K562 (cell line): ENCODE data around the gene YBX1. TPM values are rescaled to one million over a fixed set of nuclear protein-coding genes. Genes with fewer than 3 reads are reported as not detected.
"Not testable (repeated sequence)": the region's sequence is repeated elsewhere in the genome, so short reads cannot be mapped to it uniquely, and the experiment has no call there.

Experiments used
- ATAC-seq: fragments of 200-7000 bp; cut with Tn5 transposase; 3 replicates; pipeline ENCODE4 v1.9.1; 2020; ENCODE audit warnings: moderate library complexity
- BruUV-seq: library from RNA; stranded (reverse); fragments of 400-500 nt; replicated peaks from 2 replicates; lab custom pipeline; 2021; lab: Mats Ljungman, UMichigan
- CTCF ChIA-PET: fragments of 300-600 bp; formaldehyde crosslinking; extraction: SDS; loops from one replicate; lab custom pipeline; 2021; ENCODE audit warnings: low intra/inter-chr PET ratio; lab: Yijun Ruan, JAX
- POLR2A ChIA-PET: fragments of 300-600, 350-650 bp; sonication (Branson Sonifier 250); formaldehyde crosslinking; extraction: SDS; loops from one replicate; lab custom pipeline; 2021; ENCODE audit warnings: antibody characterized with exemption, inconsistent platforms; lab: Yijun Ruan, JAX
- DNase-seq, 4 experiments: peaks; one replicate each; pipeline versions ENCODE4 v3.0.0 to v3.0.0-alpha.2; 2011 to 2018; ENCODE audit warnings: low spot score in 3 of 4, mixed read lengths in 3 of 4; ENCODE audit errors: extremely low read depth in 1 of 4
- FAIRE-seq: peaks from 2 replicates; lab custom pipeline; 2011; peaks lifted over from hg19 to GRCh38; lab: Jason Lieb, UNC
- H2AFZ ChIP-seq: 2 replicates; pipeline ENCODE4 v1.6.0; 2011; ENCODE audit warnings: low read depth, low read length, control low read depth, inconsistent platforms
- H3K27ac ChIP-seq: fragments of 200-600 bp; 3 replicates; pipeline ENCODE4 v1.8.0; 2011; ENCODE audit warnings: low read depth, mild to moderate bottlenecking, control low read depth, inconsistent platforms, low read length, moderate library complexity, mixed read lengths; ENCODE audit errors: extremely low read depth
- H3K27me3 ChIP-seq, 2 experiments: fragments of 300-600 bp in 1 of 2; 2 replicates in 1 of 2; 3 replicates in 1 of 2; pipeline versions ENCODE4 v1.6.0 to v1.8.0; 2011; ENCODE audit warnings: inconsistent platforms in 2 of 2, low read length in 2 of 2, mild to moderate bottlenecking in 1 of 2, mixed read lengths in 1 of 2, moderate library complexity in 1 of 2; ENCODE audit not compliant: control insufficient read depth in 2 of 2, insufficient read depth in 2 of 2
- H3K36me3 ChIP-seq: fragments of 300-600 bp; 3 replicates; pipeline ENCODE4 v1.8.0; 2011; ENCODE audit warnings: mild to moderate bottlenecking, low read length, inconsistent platforms; ENCODE audit not compliant: control insufficient read depth, insufficient read depth
- H3K4me1 ChIP-seq, 2 experiments: fragments of 200-600 bp in 1 of 2; replicated peaks in 1 of 2; 2 replicates in 1 of 2; 3 replicates in 1 of 2; pipeline versions ENCODE4 v1.5.1 to v1.8.0; 2011; ENCODE audit warnings: inconsistent platforms in 2 of 2, low read length in 2 of 2, mild to moderate bottlenecking in 1 of 2, mixed read lengths in 1 of 2, moderate library complexity in 1 of 2; ENCODE audit not compliant: control insufficient read depth in 2 of 2, insufficient read depth in 2 of 2
- H3K4me2 ChIP-seq: 2 replicates; pipeline ENCODE4 v1.6.1; 2011; ENCODE audit warnings: low read length, control low read depth, inconsistent platforms, mixed read lengths; ENCODE audit not compliant: insufficient read depth
- H3K4me3 ChIP-seq: fragments of 200-600 bp; sonication (generic), shearing (Covaris generic); 2 replicates; pipeline ENCODE4 v1.5.1; 2016; ENCODE audit warnings: control low read depth, inconsistent platforms
- H3K79me2 ChIP-seq: fragments of 200-600 bp; 3 replicates; pipeline ENCODE4 v1.8.0; 2011; ENCODE audit warnings: low read length, inconsistent platforms; ENCODE audit not compliant: control insufficient read depth, insufficient read depth
- H3K9ac ChIP-seq, 2 experiments: 2 replicates each; pipeline versions ENCODE4 v1.6.0 to v1.6.1; 2011; ENCODE audit warnings: low read depth in 2 of 2, low read length in 2 of 2, control low read depth in 1 of 2, inconsistent platforms in 1 of 2, mild to moderate bottlenecking in 1 of 2, mixed read lengths in 1 of 2; ENCODE audit not compliant: insufficient read depth in 1 of 2
- H3K9me1 ChIP-seq: one replicate; pipeline ENCODE4 v1.6.0; 2011; ENCODE audit warnings: inconsistent platforms, mild to moderate bottlenecking, low read length, moderate library complexity; ENCODE audit not compliant: control insufficient read depth, insufficient read depth
- H3K9me3 ChIP-seq: replicated peaks from 2 replicates; pipeline ENCODE4 v1.5.1; 2011; ENCODE audit warnings: low read depth, low read length, inconsistent platforms; ENCODE audit not compliant: control insufficient read depth, insufficient read depth
- H4K20me1 ChIP-seq: replicated peaks from 2 replicates; pipeline ENCODE4 v1.6.1; 2011; ENCODE audit warnings: low read length, inconsistent platforms, mixed read lengths; ENCODE audit not compliant: control insufficient read depth, insufficient read depth
- EGR1 ChIP-seq: fragments of 450-650 bp; conservative IDR thresholded peaks from 2 replicates; pipeline ENCODE4 v1.6.1; 2017; ENCODE audit warnings: mild to moderate bottlenecking
- NCOA4 ChIP-seq: fragments of 450-650 bp; IDR thresholded peaks from 2 replicates; pipeline ENCODE4 v1.6.1; 2018; ENCODE audit warnings: mild to moderate bottlenecking; ENCODE audit not compliant: partially characterized antibody
- ZNF121 ChIP-seq: sonication (generic); formaldehyde crosslinking; conservative IDR thresholded peaks from 2 replicates; pipeline ENCODE4 v1.8.0; 2022; ENCODE audit warnings: missing genetic modification reagents
- WGBS: fragments of 100-300 bp; shearing (Covaris generic); methylation state at CpG from one replicate; pipeline ENCODE4 v1.1.6; 2016; ENCODE audit warnings: low coverage, mixed read lengths; ENCODE audit not compliant: insufficient coverage; ENCODE audit errors: missing lambda C conversion rate; 5-methylcytosine and 5-hydroxymethylcytosine counted together
- in situ Hi-C: fragments of 300-500 bp; cut with MboI; formaldehyde crosslinking; loops from 4 replicates; pipeline ENCODE4 v1.15.0; 2018; ENCODE audit warnings: inconsistent platforms, mixed read lengths
- intact Hi-C: fragments of 100-400 bp; cut with micrococcal nuclease; formaldehyde crosslinking; loops from 2 replicates; pipeline ENCODE4 v1.14.2; 2022
- polyA plus RNA-seq, 8 experiments: library from polyadenylated mRNA; depleted of rRNA in 4 of 8; stranded (reverse) in 5 of 8; unstranded in 3 of 8; fragments of >200 nt; fragmentation: Nextera tagmentation in 2 of 8; fragmentation: Illumina TruSeq in 1 of 8; extraction: Ambion mirVana in 2 of 8; extraction: Trizol in 1 of 8; gene quantifications; 2 replicates each; pipeline versions ENCODE4 v1.2.1 to v1.2.3, GENCODE V29; 2011 to 2014; ENCODE audit warnings: inconsistent platforms in 1 of 8, missing spikeins in 1 of 8
- total RNA-seq, 7 experiments: library from RNA; depleted of rRNA in 6 of 7; stranded (reverse); fragments of >200 nt in 6 of 7; fragmentation: Illumina TruSeq in 2 of 7; extraction: Trizol in 2 of 7; gene quantifications; 2 replicates each; pipeline versions ENCODE4 v1.2.1 to v1.2.3, GENCODE V29; 2011 to 2021; ENCODE audit warnings: low replicate concordance in 1 of 7

The YBX1 gene
- total and polyA plus RNA-seq, 9 of the 15 experiments (the other 6 are each of a cell fraction or from before 2014, with no cell fraction given), result 363 to 1,955 (median 1,216) TPM

GRCh38 chr1:42723511-42723910 is 41.3 kb downstream of the YBX1 start:
- H3K9me1 ChIP-seq, result no peaks in the 10 kb centered on the region
- intact Hi-C loops, result no loop called here
- no peak overlapping the region for H3K4me2 ChIP-seq
- in situ Hi-C loops, result no loop called here
- H3K79me2 ChIP-seq, result no peaks in the 10 kb centered on the region
- no peak for ATAC-seq
- 28% methylated on average over 6 of the region's 6 CpGs for WGBS
- no peak for DNase-seq
- no peaks in the 10 kb centered on the region for H3K36me3 ChIP-seq
- CTCF ChIA-PET, result no interaction called here
- H3K9me3 ChIP-seq, result no peaks in the 10 kb centered on the region
- no peak overlapping the region for H3K9ac ChIP-seq
- H4K20me1 ChIP-seq, result no peaks in the 10 kb centered on the region
- no peaks in the 10 kb centered on the region for H3K27me3 ChIP-seq
- H3K27ac ChIP-seq, result no peak overlapping the region
- TF ChIP-seq EGR1 (peak; percentile 37; the same call in 1 of the 2 replicates), NCOA4 (no peak)
- H3K4me3 ChIP-seq, result no peak overlapping the region
- POLR2A ChIA-PET, result no interaction called here
- H2AFZ ChIP-seq, result no peak overlapping the region
- H3K4me1 ChIP-seq, result no peaks in the 10 kb centered on the region
- no peak for FAIRE-seq
- BruUV-seq, result no TSS peak

DNA sequence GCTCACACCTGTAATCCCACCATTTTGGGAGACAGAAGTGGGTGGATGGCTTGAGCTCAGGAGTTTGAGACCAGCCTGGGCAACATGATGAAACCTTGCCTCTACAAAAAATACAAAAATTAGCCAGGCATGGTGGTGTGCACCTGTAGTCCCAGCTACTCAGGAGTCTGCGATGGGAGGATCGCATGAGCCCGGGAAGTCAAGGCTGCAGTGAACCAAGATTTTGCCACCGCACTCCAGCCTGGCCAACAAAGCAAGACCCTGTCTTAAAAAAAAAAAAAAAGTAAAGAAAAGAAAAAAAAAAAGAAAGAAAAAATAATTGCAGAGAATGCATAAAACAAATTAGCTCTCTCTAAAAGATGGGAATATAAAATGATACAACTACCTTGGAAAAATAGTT is 43.6 kb downstream of the YBX1 start:
- intact Hi-C loops, BruUV-seq, H3K36me3 ChIP-seq, H3K4me2 ChIP-seq, DNase-seq, H3K4me1 ChIP-seq, H3K4me3 ChIP-seq, H3K9me3 ChIP-seq, H3K27me3 ChIP-seq, FAIRE-seq, H2AFZ ChIP-seq, H3K9ac ChIP-seq, H4K20me1 ChIP-seq, H3K27ac ChIP-seq, H3K9me1 ChIP-seq, ATAC-seq, H3K79me2 ChIP-seq, CTCF ChIA-PET: not testable (repeated sequence)
- TF ChIP-seq ZNF121 (CRISPR knock-in tag), result peak; percentile 30; the same call in 1 of the 2 replicates
- 81% methylated on average over 4 of the region's 4 CpGs for WGBS
- in situ Hi-C loops, result loop anchor here (25.0 kb wide), 1 partner anchor 139 kb away; no protein-coding TSS in a partner anchor
- POLR2A ChIA-PET, result interaction anchor here (1.0 kb wide), 1 partner anchor 23 kb away, joined by 3 read pairs; no protein-coding TSS in a partner anchor
